Activated CD8-positive, alpha-beta memory T cell treated with anti-CD3 and anti-CD28 coated beads, Interleukin-2, amount 50 U/mL, for 24 hours (primary cell): ENCODE measurements around the gene SGPL1.
"Not testable (repeated sequence)": the region's sequence is repeated elsewhere in the genome, so short reads cannot be mapped to it uniquely, and the experiment has no call there.

Experiments
- DNase-seq: peaks from one replicate; pipeline ENCODE4 v3.0.0-alpha.2; 2020; ENCODE audit errors: extremely low read depth

The SGPL1 gene

GRCh38 chr10:70815504-70816219 is at the start of gene SGPL1:
TSS of gene SGPL1 (plus strand) at chr10:70815948. CDS start at chr10:70816854, 906 bp downstream.
- DNase-seq, result peak; percentile 61

DNA sequence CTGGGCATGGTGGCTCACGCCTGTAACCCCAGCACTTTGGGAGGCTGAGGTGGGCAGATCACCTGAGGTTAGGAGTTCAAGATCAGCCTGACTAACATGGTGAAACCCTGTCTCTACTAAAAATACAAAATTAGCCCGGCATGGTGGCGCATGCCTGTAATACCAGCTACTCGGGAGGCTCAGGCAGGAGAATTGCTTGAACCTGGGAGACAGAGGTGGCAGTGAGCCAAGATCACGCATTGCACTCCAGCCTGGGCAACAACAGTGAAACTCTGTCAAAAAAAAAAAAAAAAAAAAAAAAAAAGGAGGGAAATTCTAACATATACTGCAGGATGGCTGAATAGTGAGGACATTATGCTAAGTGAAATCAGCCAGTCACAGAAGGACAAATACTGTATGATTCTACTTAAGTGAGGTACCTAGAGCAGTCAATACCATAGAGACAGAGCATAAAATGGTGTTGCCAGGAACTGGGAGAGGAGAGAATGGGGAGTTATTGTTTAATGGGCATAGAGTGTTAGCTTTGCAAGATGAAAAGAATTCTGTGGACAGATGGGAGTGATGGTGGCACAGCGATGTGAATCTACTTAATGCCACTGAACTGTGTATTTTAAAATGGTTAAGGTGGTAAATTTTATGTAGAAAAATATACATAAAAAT is 47.6 kb upstream of the SGPL1 start:
- DNase-seq, result not testable (repeated sequence)

- DNase-seq, result no peak
Observed at GRCh38 chr10:70769121-70769520, 46.6 kb upstream of the SGPL1 start.

DNA sequence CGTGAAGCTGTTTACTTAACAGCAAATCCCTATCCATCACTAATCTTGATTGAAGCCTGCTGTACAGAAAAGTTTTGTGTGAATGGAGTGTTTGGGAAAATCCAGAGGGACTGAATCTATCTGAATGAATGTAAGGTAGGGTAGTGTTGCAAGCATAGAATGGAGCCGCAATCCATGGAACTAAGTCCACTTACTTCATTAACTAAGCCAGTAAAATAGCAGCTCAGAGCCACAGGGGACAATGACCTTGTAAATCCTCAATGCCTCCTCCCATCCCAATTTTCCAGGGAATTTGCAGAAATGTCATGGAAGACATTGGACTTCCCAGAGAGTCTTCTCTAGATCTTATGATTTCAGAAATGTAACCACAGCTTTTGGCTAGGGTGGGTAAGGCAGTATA is 45.7 kb upstream of the SGPL1 start:
- DNase-seq, result no peak

DNA sequence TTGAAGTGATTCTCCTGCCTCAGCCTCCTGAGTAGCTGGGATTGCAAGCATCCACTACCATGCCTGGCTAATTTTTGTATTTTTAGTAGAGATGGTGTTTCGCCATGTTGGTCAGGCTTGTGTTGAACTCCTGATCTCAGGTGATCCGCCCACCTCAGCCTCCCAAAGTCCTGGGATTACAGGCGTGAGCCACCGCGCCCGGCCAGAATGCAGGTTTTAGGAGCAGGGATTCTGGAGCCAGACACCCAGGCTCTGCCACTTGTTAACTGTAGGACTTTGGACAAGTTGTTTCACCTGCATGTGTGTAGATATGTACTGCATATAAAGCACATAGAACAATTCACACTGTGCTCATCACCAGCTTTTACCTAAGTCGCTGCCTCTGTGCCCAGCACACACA is 45.2 kb upstream of the SGPL1 start:
- not testable (repeated sequence) for DNase-seq

DNA sequence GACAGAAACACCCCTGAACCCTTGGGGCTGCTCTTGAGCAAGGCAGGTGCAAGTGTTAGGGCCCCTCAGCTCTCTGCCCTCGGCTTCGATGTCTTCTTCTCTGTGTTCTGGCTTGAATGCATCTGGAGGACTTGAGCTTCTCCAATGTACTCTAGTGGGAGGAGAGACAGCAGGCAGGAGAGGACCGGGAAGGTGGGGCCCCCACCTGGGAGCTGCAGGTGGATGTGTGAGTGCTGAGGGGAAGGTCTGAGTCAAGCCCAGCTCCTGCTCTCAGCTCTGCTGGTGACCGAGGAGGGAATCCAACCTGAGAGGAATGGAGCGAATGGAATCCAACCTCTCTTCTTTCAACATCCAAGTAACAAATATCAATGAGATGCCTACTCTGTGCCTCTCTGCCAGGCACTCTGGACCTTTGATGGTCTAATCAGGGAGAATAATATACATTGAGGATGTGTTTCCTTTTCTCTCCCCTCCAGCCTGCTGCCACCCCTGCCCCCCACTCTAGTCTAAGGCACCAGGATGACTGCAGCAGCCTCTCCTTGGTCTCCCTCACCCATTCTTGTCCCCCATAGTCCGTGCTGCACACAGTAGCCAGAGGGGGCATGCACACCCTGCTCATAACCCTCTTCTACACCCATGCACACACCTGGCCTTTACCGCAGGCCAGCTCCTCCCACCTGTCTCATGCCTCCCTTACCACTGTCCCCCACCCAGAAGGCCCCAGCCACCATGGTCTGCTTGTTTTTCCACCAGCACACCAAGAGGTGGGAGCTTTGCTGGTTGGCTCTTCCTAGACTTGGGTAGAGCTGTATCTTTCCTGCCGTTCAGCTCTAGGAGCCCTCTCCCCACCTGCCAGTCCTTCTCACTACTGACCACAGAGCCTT is 44.2 kb upstream of the SGPL1 start:
- no peak for DNase-seq

DNA sequence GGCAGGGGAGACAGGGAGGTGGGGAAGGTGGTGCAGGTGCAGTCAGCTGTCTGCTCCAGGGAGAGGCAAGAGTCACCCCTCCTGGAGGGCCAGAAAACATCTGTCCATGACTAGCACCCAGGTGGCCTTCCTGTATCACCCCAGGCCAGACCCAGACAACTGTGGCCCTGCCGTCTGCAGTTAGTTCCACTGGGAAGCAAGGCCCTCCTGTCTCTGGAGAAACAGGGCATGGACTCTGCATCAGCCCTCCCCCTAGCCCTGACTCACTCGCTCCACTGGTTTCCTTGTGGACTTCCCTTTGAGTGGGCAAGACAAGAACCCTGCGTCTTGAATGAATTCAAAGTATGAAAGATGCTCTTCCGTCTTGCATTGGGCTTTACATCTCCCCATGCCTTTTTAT is 43.1 kb upstream of the SGPL1 start:
- DNase-seq, result no peak

DNA sequence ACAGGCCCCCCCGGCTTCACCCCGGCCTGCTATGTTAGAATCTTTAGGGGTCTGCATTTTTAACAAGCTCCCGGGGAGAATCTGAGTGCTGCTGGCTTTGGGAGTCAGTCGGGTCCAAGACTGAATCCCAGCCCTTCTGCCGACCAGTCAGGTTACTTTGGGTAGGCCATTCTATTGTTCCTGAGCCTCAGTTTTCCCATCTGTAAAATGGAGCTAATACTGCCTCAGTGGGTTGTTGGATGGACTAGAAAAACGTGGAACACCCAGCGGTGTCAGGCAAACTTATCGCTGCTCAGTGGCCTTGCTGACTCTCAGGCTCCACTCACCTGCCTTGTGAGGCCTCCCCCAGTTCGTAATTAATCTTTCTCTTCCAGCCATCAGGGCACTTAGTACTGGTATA is 42.3 kb upstream of the SGPL1 start:
- no peak for DNase-seq

DNA sequence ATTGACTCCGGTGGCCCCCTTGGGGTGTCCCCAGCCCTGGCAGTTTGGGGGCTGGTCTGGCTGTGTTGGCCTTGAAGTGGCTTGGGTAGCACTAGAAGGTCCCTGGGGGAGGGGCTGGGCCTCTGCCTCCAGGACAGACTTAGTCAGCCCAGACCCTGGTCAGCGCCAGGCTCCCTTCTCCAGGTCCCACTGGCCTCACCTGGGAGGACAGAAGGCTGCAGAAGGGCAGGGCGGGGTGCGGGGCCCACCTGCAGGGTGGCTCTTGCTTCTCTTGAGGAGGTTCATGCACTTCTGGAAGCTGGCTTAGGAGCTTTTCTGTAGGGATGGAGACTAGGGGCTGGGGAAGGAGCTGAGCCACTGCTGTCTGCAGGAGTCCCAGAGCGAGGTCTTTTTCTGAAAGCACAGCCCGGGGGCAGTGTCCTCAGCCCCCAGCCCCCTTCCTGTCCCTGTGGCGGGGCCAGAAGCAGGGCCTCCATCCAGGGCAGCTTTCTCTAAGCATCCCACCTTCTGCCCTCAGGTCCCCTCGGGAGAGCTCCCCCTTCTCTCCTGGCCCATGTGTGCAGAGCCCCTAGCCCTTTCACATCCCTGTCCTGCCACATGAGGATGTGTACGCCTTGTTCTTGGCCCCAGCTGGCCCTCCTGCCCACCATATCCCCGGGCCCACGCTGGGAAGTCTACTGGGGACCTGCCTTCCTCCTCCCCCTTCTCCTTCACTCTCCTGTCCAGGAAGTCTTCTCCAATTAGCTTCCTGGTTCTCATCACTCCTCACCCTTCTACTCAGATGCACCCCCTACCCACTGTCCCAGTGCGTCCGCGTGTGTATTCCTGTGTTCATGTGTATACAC is 41.6 kb upstream of the SGPL1 start:
- DNase-seq, result no peak

DNA sequence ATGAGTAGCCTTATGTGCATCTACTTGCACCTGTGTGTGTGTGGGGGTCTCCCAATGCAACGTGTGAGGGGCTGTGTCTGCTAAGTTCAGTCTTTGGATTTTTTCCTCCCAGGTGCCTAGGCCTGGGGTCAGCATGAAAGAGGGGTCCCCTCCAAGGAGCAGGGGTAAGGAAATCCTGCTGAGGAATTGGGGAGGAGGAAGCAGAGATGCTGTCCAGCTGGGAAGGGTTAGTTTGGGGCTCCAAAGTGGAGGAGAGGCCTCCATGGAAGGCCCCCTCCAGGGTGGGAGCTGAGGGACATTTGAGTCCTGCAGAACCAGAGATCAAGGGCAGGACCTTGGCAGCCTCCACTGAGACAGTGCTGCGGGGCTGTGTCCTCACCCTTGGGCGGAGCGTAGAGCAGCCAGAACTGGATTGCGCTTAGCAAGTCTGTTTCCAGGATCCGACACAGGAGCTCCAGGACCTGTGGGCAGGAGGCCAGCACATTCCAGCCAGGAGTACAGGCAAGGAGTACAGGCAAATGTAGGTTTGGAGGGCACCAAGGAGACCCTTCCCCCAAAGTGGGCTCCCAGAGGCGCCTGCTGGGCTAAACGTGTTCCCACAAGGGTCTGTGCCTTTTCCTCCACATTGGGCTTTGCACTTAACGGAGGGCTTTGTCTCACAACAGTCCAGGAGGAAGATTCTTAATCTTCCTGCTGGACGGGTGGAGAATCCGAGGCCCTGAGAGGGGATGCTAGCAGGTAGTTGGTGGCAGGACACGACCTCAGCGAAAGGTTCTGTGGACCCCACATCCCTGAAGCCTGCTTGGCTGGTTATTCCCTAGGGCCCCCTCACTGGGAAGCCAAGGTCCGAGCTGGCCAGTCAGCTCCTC is 40.7 kb upstream of the SGPL1 start:
- no peak for DNase-seq

DNA sequence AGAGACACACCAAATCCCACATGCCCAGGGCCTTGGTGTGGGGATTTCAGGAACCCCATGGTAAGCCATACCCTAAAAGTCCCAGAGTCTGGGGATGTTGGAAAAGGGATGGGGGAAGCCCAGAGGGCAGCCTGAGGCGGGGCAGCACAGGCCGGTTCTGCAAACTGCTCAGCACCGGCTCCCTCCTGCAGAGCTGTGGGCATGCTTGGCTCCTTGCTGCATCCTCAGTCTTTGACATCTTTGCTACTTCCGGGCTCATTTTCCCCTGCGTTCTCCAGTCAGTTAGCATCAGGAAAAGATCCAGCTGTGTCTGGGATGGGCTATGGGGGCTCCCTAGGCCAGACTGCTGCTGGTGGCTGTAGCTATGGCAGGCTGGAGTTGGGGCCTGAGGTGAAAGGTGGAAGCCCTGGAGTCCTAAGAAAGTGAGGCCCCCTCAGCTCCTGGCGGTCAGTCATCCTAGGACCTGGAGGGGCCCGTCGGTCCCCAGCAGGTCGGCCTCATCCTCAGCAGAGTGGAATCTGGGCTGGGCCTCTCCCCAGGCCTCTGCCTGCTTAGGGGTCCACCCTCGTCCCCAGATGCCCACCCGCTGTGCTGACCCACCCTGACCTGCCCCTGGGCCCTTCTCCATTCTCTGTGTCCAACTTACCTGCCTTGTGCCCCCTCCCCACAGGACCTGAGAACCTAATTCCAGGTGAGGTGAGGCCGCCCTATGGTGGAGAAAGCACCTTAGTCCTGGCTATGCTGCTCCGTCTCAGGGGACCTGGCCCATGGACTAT is 39.9 kb upstream of the SGPL1 start:
- no peak for DNase-seq

- no peak for DNase-seq
Observed at GRCh38 chr10:70776455-70777005, 39.2 kb upstream of the SGPL1 start.

GRCh38 chr10:70777063-70777875 is 38.5 kb upstream of the SGPL1 start:
- DNase-seq, result no peak

- DNase-seq, result no peak
Observed at GRCh38 chr10:70778267-70778924, 37.4 kb upstream of the SGPL1 start.

DNA sequence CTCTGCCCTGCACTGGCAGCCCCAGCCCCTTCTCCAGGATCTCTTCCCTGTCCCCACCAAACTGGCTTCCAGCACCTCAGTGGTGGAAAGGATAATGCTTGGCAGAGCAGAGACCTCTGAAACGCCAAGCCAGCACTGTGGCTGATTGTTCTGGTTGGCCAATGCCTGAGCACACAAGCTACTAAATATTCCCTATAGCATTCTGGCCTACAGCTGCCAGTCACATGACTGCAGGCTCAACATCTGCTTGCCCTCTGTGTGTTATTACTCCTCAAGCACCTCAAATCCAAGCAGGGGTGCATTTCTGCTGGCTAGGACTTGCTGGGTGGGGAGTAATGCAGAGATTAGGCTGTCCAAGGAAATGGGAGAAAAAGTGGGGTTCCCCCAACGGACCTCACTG is 36.7 kb upstream of the SGPL1 start:
- no peak for DNase-seq

DNA sequence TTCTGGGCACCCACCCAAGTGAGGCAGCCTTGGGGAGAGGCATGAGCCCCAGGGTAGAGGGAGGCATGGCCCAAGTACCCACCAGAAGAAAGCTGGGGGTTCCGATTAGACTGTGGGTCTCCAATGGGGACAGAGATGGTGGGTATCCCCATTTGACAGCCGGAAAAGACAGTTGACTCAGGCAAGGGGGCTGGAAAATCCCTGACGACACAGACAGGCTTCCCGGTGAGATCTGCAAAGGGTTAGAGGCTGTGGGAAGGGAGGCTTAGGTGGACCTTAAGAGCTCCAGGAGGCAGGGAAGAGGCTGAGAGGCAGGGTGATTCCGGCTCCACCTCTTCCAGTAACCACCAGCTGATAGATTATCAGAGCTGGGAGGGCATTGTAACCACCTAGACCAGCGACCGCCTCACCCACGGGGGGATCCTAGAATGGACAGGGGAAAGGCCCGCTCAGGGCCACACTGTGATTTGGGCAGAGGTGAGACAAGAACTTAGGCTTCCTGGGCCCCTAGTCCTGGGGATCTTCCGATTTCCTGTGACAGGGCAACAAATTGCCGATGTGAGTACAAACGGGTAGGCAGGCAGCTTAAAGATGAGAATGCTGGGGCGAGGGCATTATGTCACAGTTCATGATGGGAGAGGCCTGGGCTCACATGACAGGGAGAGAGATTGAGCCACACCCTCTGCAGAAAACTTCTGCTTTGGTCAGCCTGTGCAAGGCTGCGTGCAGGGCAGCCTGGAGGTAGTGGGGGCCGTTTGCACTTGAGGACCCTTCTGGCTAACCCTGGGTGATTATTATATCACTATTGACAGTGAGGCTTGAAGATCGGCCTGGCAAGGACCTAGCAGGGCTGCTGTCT is 36.0 kb upstream of the SGPL1 start:
- no peak for DNase-seq

- DNase-seq, result no peak
Observed at GRCh38 chr10:70780370-70780760, 35.4 kb upstream of the SGPL1 start.
